Neural progenitor cell (in vitro differentiated cells): ENCODE measurements around the gene ERCC1. TPM values are rescaled to one million over a fixed set of nuclear protein-coding genes. Genes with fewer than 3 reads are reported as not detected.

ENCODE experiments used
- DNase-seq: peaks from one replicate; pipeline ENCODE4 v3.0.0-alpha.2; 2016; ENCODE audit warnings: low spot score
- H2AFZ ChIP-seq: fragments of 200-600 bp; sonication (generic); replicated peaks from 2 replicates; pipeline ENCODE4 v1.6.1; 2016; ENCODE audit warnings: antibody characterized with exemption
- H3F3A ChIP-seq: fragments of 200-600 bp; sonication (generic); 2 replicates; pipeline ENCODE4 v1.6.1; 2016; ENCODE audit warnings: antibody characterized with exemption, low read depth
- H3K27ac ChIP-seq: fragments of 200-600 bp; sonication (generic); 2 replicates; pipeline ENCODE4 v1.5.1; 2016; ENCODE audit warnings: mild to moderate bottlenecking
- H3K27me3 ChIP-seq: fragments of 200-600 bp; sonication (generic); 2 replicates; pipeline ENCODE4 v1.6.1; 2016; ENCODE audit warnings: mild to moderate bottlenecking, moderate library complexity
- H3K36me3 ChIP-seq: fragments of 200-600 bp; sonication (generic); 2 replicates; pipeline ENCODE4 v1.5.1; 2016
- H3K4me1 ChIP-seq: fragments of 200-600 bp; sonication (generic); 2 replicates; pipeline ENCODE4 v1.6.1; 2016; ENCODE audit warnings: mixed run types
- H3K4me2 ChIP-seq: fragments of 200-600 bp; sonication (generic); 2 replicates; pipeline ENCODE4 v1.6.1; 2016
- H3K4me3 ChIP-seq: fragments of 200-600 bp; sonication (generic); 2 replicates; pipeline ENCODE4 v1.5.1; 2016
- H3K79me2 ChIP-seq: fragments of 200-600 bp; sonication (generic); 2 replicates; pipeline ENCODE4 v1.6.1; 2016; ENCODE audit warnings: low read depth
- H3K9ac ChIP-seq: fragments of 200-600 bp; sonication (generic); 2 replicates; pipeline ENCODE4 v1.6.1; 2016
- H3K9me3 ChIP-seq: fragments of 200-600 bp; sonication (generic); 2 replicates; pipeline ENCODE4 v1.5.1; 2016; ENCODE audit warnings: low read depth
- H4K20me1 ChIP-seq: fragments of 200-600 bp; sonication (generic); 2 replicates; pipeline ENCODE4 v1.6.1; 2016; ENCODE audit warnings: low read depth
- H3K27ac Mint-ChIP-seq: 3 replicates; pipeline ENCODE4 v1.8.0; 2021; ENCODE audit warnings: mixed read lengths
- H3K27me3 Mint-ChIP-seq: 2 replicates; pipeline ENCODE4 v1.8.0; 2022; ENCODE audit warnings: low read depth, mild to moderate bottlenecking, inconsistent platforms, moderate library complexity, mixed read lengths; ENCODE audit not compliant: insufficient read depth
- H3K36me3 Mint-ChIP-seq: 3 replicates; pipeline ENCODE4 v1.8.0; 2021; ENCODE audit warnings: mixed read lengths
- H3K4me1 Mint-ChIP-seq: 3 replicates; pipeline ENCODE4 v1.8.0; 2021; ENCODE audit warnings: mixed read lengths
- H3K4me3 Mint-ChIP-seq: 3 replicates; pipeline ENCODE4 v1.8.0; 2021; ENCODE audit warnings: mild to moderate bottlenecking, moderate library complexity, mixed read lengths
- H3K9me3 Mint-ChIP-seq: 3 replicates; pipeline ENCODE4 v1.8.0; 2020; ENCODE audit warnings: mixed read lengths
- CTCF ChIP-seq: fragments of 200-600 bp; sonication (generic); IDR thresholded peaks from 2 replicates; pipeline ENCODE4 v1.5.1; 2017; ENCODE audit warnings: antibody characterized with exemption, mild to moderate bottlenecking
- EZH2 ChIP-seq: fragments of 200-600 bp; sonication (generic); IDR thresholded peaks from 2 replicates; pipeline ENCODE4 v1.6.1; 2017; ENCODE audit warnings: antibody characterized with exemption, mild to moderate bottlenecking, moderate library complexity
- EZH2phosphoT487 ChIP-seq: fragments of 200-600 bp; sonication (generic); IDR thresholded peaks from 2 replicates; pipeline ENCODE4 v1.6.1; 2017; ENCODE audit warnings: antibody characterized with exemption
- total RNA-seq: library from RNA; depleted of rRNA; stranded (reverse); fragments of >200 nt; gene quantifications from 2 replicates; pipeline ENCODE4 v1.2.3, GENCODE V29; 2015; ENCODE audit warnings: low replicate concordance

The ERCC1 gene
- total RNA-seq, 1 donor from 2014 or later, result 46.0 TPM

GRCh38 chr19:45468159-45468651 is 44.5 kb upstream of the ERCC1 start:
- H3K27ac Mint-ChIP-seq, result peak overlapping the region; percentile 97
- peaks cover 30% of the 10 kb centered on the region for H3K27me3 Mint-ChIP-seq
- no peaks in the 10 kb centered on the region for H3K9me3 Mint-ChIP-seq
- H4K20me1 ChIP-seq, result peaks cover 8% of the 10 kb centered on the region
- H3K4me3 Mint-ChIP-seq, result peak overlapping the region; percentile 92
- TF ChIP-seq EZH2, result no peak
- TF ChIP-seq EZH2phosphoT487, result no peak
- no peak for TF ChIP-seq CTCF
- peaks cover 11% of the 10 kb centered on the region for H3K4me1 ChIP-seq
- H2AFZ ChIP-seq, result peak overlapping the region; percentile 42
- H3K9me3 ChIP-seq, result no peaks in the 10 kb centered on the region
- H3K4me1 Mint-ChIP-seq, result peaks cover 39% of the 10 kb centered on the region
- no peaks in the 10 kb centered on the region for H3K79me2 ChIP-seq
- H3F3A ChIP-seq, result peaks cover 21% of the 10 kb centered on the region
- peak overlapping the region; percentile 10 for H3K9ac ChIP-seq
- no peaks in the 10 kb centered on the region for H3K36me3 ChIP-seq
- peak; percentile 68 for DNase-seq
- H3K4me2 ChIP-seq, result peak overlapping the region; percentile 97
- no peak overlapping the region for H3K27ac ChIP-seq
- H3K27me3 ChIP-seq, result peaks cover 40% of the 10 kb centered on the region
- H3K4me3 ChIP-seq, result peak overlapping the region; percentile 70
- no peaks in the 10 kb centered on the region for H3K36me3 Mint-ChIP-seq

- Histone ChIP-seq H3K4me1 (peaks cover 8% of the 10 kb centered on the region), H3K4me2 (peak within 1 kb of the TSS; percentile 97), H3K27me3 (peaks cover 34% of the 10 kb centered on the region), H3F3A (peaks cover 21% of the 10 kb centered on the region), H4K20me1 (peaks cover 8% of the 10 kb centered on the region), H3K9me3 (no peaks in the 10 kb centered on the region), H2AFZ (peak within 1 kb of the TSS; percentile 98), H3K4me3 (peak within 1 kb of the TSS; percentile 70), H3K27ac (peak within 1 kb of the TSS; percentile 76), H3K9ac (peak within 1 kb of the TSS; percentile 10), H3K36me3 (no peaks in the 10 kb centered on the region), H3K79me2 (no peaks in the 10 kb centered on the region)
- TF ChIP-seq EZH2 (no peak), CTCF (peak; percentile 52), EZH2phosphoT487 (no peak)
- no peaks in the 10 kb centered on the region for H3K9me3 Mint-ChIP-seq
- H3K4me1 Mint-ChIP-seq, result peaks cover 35% of the 10 kb centered on the region
- no peaks in the 10 kb centered on the region for H3K36me3 Mint-ChIP-seq
- DNase-seq, result peak; percentile 99
- H3K27ac Mint-ChIP-seq, result peak within 1 kb of the TSS; percentile 97
- H3K4me3 Mint-ChIP-seq, result peak within 1 kb of the TSS; percentile 92
- H3K27me3 Mint-ChIP-seq, result peaks cover 25% of the 10 kb centered on the region
Measured at GRCh38 chr19:45467456-45468158, 43.9 kb upstream of the ERCC1 start, which contains the start of gene FOSB. Gene FOSB, plus strand, starts transcription at chr19:45467996. Its CDS starts 591 bp downstream, at chr19:45468587.

- Histone ChIP-seq H3K4me2 (peak overlapping the region; percentile 97), H3K79me2 (no peaks in the 10 kb centered on the region), H3K4me1 (peaks cover 3% of the 10 kb centered on the region), H3K4me3 (peak overlapping the region; percentile 70), H3K27me3 (peaks cover 28% of the 10 kb centered on the region), H3K9ac (no peak overlapping the region), H3K27ac (no peak overlapping the region), H3K9me3 (no peaks in the 10 kb centered on the region), H2AFZ (peak overlapping the region; percentile 98), H3K36me3 (no peaks in the 10 kb centered on the region), H4K20me1 (peaks cover 8% of the 10 kb centered on the region), H3F3A (peaks cover 21% of the 10 kb centered on the region)
- Mint-ChIP-seq H3K4me1 (peaks cover 32% of the 10 kb centered on the region), H3K9me3 (no peaks in the 10 kb centered on the region), H3K27ac (peak overlapping the region; percentile 94), H3K27me3 (peaks cover 20% of the 10 kb centered on the region), H3K4me3 (peak overlapping the region; percentile 92), H3K36me3 (no peaks in the 10 kb centered on the region)
- TF ChIP-seq EZH2phosphoT487, result no peak
- TF ChIP-seq CTCF, result no peak
- TF ChIP-seq EZH2, result no peak
- DNase-seq, result peak; percentile 53
Measured at GRCh38 chr19:45467115-45467455, 43.4 kb upstream of the ERCC1 start.
